HG03565 (cell line): ENCODE measurements around the gene ZNF281.
"Not testable (repeated sequence)": the region's sequence is repeated elsewhere in the genome, so short reads cannot be mapped to it uniquely, and the experiment has no call there.

Experiments used
- ATAC-seq: cut with Tn5 transposase; IDR thresholded peaks from one replicate; pipeline ENCODE4 v1.9.1; 2021; ENCODE audit warnings: mild to moderate bottlenecking, moderate library complexity; ENCODE audit not compliant: unreplicated experiment

The ZNF281 gene

DNA sequence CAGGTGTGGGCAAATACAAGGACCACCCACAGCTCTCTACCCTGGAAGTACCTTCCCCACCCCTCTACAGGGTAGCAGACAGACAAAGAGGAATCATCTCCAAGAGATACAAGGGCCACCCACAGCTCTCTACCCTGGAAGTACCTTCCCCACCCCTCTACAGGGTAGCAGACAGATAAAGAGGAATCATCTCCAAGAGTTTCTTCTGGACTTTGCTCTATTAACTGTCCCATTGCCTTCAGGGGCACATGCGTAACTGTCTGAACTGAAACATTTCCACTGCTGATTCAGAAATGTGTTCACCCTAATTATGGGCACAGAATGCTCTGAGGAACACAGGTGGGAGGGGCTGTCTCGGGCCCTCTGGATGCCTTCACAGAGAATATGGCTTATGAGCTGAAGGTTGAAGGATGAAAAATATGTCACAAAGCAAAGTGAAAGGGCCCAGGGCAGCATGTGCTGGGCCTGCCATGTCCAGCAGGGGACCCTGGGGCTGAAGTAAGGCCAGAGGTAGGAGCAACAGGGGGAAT is 43.9 kb downstream of the ZNF281 start:
- no peak for ATAC-seq

DNA sequence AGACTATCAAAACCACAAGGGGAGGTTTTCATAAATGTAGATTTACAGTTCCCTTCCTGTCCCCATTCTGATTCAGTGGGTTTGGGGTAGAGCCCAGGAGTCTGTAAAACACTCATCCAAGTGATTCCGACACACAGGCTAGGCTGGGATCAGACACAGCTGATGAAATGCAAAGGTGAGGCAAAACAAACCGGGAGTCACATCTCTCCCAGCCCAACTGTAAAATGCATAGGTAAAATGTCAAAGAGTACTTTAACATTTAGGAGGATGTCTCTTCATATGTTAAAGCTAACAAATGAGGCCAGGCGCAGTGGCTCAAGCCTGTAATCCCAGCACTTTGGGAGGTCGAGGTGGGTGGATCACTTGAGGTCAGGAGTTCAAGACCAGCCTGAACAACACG is 45.0 kb downstream of the ZNF281 start:
- no peak for ATAC-seq

DNA sequence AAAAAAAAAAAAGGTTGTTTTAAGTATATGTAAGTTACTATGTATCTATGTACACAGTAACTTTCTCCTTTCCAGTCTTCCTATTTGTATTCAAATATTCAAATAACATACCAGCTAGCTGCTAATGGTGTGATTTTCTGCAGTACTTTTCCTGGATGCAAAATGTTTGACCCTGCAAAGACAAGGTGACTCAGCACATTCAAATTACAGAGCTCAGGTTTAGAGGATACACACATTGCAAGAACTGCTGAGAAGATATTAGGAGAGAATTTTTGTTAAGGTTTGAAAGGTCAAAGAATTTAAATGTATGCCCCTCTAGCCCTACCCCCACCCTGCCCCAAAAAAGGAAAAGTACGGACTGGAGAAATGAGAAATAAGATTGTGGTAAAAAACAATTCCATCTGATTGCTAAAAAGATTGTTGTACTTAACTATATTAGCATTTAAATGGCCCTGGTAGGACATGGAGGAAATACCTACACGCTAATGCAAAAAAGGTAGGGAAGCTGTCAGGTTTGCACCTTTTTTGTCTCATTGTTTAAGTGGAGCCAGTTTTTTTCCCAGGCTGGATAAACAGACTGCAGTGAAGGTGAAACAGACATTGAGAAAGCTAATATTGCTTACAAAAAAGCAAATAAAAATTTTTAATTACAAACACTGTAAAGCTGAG is 45.6 kb downstream of the ZNF281 start:
- no peak for ATAC-seq

DNA sequence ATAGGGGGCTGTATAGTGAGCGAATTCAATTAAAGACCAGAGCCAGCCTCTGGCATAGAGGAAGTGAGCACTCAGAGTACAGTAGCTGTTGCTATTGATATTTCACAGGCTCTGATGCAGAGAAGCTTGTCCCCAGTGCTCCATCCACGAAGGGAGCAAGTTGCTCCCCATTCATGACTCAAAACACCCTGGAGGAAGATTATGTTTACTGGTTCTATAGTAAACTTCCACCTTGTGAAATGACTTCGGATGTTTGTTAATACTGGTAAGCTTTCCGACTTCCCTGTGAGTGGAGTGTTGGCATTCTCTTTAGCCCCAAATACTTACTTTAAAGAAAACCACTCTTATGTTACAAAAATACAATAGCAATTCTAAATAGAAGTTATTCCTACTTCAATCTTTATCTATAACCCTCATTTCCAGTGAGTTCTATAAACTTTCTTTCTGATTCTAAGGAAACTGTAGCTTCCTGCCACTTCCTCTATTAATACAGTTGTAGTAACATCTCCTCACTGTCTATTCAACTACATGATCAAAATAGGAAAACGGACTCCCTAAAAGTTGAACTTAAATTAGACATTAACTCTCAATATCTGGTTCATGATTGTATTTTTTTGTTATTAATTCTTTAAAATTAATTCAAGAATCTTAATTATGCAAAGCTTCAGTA is 46.4 kb downstream of the ZNF281 start:
- ATAC-seq: no peak

DNA sequence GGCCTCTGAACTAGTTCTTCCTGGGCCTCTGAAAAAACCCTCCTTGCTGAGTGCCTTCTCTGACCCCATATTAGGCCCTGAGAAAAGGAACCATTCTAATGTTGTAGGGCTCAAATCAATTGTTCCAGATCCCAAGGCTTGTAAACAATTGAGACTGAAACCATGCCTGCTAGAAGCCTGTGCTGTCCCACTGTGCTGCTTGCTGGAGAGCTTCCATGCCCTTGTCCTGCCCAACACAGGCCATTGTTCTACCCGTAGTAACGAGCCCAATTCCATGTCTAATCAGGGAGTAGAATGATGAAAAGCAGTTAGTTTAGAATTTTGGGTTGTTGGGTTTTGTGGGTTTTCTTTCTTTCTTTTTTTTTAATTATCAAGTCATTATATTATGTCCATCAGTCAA is 47.4 kb downstream of the ZNF281 start:
- no peak for ATAC-seq

DNA sequence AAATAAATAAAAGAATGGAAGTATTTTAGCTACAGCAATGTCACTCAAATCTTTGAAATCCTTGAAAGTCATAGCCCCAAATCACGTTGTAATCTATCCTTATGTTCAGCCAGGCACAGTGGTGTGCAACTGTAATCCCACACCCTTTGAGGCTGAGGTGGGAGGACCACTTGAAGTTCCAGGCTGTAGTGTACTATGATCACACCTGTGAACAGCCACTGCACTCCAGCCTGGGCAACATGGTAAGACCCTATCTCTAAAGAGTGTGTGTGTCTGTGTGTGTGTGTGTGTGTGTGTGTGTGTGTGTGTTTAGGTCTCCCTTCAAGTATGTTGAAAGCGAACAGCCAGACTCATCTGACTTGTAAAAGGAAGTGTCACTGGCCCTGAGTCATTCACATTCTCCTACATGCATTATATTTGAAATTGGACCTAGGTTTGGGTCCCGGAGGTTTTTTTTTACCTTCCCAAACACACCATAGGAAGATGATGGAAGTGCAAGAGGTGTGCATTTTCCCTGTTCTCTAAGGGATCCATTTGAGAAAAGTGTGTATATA is 50.1 kb downstream of the ZNF281 start:
- ATAC-seq: no peak

DNA sequence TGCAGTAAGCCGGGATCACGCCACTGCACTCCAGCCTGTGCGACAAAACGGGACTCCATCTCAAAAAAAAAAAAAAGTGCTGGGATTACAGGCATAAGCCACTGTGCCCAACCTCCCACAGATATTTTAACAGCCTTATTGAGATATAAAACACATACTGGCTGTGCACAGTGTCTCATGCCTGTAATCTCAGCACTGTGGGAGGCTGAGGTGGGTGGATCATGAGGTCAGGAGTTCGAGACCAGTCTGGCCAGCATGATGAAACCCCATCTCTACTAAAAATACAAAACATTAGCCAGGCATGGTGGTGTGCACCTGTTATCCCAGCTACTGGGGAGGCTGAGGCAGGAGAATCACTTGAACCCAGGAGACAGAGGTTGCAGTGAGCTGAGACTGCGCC is 51.9 kb downstream of the ZNF281 start:
- ATAC-seq: not testable (repeated sequence)

DNA sequence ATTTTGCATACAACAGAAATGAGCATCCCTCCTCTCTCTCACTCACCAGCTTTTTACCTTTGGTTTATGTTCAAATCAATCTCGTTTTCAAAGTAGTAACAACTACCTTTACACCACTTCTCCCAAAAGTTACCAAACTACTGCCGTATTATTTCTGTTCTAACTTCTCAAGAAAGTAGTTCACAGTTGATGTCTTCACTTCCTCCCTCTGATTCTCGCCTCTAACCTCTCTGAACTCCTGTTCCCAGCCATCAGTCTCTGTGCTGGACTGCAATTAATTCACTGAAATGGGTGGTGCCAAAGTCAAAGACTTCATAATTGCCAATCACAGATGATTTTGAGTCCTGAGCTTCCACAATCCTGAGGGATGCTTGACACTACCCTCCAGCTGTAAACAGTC is 54.0 kb downstream of the ZNF281 start:
- no peak for ATAC-seq
